Astrocyte of the hippocampus (primary cell): Measurements from ENCODE around the gene RASL11B.
"Not testable (repeated sequence)": the region's sequence is repeated elsewhere in the genome, so short reads cannot be mapped to it uniquely, and the experiment has no call there.

Source experiments
- DNase-seq: peaks from one replicate; pipeline ENCODE4 v3.0.0; 2011; ENCODE audit warnings: low read depth, low spot score

The RASL11B gene, protein sequence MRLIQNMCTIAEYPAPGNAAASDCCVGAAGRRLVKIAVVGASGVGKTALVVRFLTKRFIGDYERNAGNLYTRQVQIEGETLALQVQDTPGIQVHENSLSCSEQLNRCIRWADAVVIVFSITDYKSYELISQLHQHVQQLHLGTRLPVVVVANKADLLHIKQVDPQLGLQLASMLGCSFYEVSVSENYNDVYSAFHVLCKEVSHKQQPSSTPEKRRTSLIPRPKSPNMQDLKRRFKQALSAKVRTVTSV

DNA sequence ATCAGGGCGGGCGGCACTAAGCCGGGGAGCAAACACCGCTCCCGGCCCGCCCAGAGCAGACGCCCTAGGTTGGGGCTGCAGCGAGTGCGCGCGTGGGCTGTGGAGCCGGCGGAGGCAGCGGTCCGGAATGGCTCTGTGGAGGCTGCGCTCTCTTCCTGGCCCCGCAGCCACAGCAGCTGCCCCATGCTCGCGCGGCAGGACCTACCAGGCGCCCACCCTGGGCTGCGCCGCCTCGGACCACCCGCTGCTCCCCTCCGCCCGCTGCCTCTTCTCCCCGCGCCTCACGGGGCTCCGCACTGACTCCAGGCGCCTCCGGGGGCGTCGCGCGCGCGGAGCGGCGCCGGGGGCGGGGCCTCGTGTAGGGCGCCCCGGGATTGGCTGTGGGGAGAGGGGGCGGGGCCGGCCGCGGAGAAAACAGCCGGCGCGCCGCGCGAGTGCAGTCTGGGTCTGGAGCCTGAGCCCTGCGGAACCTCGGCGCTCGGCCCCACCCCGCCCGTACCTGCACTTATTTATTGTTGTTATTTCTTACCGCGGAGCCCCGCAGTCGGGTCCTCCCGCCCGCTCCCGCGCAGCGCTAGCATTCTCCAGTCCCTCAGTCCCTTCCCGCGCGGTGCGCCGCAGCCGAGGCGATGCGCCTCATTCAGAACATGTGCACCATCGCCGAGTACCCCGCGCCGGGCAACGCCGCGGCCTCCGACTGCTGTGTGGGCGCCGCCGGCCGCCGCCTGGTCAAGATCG is at the start of gene RASL11B:
Gene RASL11B (plus strand): TSS at position 439 of the 738 bp plus-strand sequence. CDS start 191 bp downstream, at position 630.
- peak; percentile 92 for DNase-seq

DNA sequence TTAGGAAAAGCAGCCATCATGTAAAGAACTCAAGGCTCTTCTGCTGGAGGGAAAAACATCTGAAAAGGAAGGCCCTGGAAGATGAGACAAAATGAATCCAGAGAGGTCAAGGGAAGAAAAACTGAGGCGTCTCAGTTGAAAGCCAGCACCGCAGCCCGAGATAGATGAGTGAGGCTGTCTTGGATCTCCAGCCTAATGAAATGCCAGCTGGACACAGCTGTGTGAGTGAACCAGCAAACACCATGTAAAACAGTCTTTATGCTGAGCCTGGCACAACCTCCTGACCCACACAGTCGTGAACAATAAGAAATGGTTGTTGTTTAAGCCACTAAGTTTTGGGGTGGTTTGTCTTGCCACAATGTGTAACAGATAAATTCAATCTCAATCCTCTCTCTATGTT is 48.6 kb upstream of the RASL11B start:
- DNase-seq, result no peak

DNA sequence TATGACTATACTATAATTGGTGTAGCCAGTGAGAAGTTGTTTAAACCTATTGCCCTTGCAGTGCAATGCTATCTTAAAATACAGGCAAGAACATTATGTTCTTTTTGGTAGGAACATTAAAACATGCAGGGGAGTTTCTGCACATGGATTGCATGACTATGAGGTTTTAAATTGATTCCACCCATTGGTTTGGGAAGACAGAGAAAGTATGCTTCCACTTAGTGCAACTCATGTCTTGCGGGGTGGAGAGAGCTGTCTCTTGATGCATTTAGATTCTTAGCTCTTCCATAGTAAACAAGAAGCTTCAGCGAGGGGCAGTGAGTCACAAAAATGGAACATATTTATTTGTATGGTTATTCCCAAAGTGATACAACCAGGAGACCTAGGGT is 39.5 kb upstream of the RASL11B start:
- DNase-seq, result no peak

DNA sequence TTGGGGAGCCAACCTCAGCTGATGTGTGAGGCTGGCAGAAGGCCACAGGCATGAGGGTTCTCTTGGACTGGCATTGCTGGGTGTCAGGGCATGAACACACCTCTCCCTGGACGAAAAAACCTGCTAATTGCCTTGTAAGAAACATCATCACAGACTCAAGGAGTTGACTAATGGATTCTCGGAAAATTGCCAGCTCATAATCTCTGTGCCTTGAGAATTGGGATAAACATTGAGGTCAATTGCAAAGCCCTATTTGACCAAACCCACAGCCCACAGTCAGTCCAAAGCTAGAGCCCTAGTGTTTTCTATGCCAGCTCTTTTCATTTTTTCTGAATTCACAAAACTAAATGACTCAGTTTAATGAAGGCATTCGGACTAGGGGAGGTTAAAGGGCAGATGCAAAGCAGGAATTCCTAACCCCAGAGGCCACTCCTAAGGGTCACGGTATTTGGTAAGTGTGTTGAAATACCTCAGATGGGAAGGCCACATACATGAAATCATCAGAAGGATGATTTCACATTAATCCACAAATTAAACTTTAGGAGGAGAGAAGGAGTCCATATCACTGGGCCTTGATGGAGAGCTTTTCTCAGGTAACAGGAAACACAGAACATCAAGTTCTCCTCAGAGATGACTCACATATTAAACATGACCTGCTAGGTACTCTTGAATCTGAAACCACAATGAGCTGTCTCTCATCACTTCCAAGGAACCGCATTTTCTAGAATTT is 39.0 kb upstream of the RASL11B start:
- peak; percentile 86 for DNase-seq

DNA sequence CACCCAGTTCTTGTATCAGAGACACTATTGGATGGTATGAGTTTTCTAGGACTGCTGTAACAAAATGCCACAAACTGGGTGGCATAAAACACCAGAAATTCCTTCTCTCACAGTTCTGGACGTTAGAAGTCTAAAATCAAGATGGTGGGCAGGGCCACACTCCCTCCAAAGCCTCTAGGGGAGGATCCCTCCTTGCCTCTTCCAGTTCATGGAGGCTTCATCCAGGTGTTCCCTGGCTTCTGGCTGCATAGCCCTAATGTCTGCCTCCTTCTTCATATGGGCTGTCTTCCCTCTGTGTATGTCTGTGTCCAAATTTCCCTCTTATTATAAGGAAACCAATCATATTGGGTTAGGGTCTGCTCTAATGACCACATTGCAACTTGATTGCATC is 38.4 kb upstream of the RASL11B start:
- DNase-seq, result no peak

DNA sequence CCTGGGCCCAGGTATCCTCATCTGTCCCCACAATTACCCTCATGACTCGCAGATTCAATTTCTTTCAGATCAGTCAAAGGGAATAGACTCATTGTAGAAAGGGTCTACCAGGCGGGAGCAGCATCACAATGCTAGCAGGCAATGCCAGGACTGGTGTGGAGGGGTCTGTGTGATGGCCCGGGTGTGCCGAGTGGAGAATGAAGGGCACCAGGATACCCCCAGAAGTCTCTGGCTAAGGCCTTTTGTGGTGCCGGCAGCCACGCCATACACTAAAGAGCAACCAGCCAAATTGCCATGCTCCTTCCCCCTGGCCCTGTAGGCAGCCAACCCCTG is 37.9 kb upstream of the RASL11B start:
- DNase-seq, result no peak

DNA sequence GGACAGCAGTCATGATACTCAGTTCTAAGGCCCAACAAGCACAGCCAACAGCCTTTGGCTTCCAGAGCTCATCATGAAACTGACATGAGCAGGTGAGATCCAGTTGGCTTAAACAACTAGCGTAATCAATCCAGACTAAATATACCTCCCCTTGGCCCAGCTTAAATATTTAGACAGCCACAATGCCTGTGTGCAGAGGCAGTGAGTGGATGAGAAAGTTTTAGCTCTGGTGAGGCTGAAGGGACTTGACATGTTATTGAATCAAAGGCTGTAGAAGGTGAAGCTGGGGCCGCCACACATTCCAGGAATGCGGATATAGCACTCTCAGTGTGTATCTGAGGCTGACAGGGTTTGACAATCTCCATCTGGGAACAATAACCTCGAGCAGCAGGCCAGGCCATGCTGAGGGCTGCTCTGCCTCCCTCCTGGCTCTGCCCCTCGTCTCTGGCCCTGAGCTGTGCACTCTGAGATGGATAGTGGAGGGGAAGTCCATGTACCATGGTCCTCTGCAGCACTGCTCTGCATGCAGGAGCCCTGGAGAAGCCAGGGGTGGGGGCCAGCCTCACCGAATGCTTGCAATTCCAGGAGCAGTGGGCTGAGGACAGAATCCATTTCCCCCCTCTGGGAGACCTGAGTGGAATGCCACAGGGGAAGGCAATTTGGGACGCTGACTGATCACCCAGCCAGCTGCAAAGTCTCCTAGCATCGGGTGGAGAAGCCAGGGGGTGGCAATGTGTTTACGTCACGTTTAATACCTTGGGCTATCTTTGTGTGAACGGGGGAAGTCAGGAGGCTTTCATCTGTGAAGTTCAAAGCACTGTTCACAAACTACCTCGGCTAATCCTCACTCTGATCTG is 37.3 kb upstream of the RASL11B start:
- DNase-seq, result peak; percentile 75

DNA sequence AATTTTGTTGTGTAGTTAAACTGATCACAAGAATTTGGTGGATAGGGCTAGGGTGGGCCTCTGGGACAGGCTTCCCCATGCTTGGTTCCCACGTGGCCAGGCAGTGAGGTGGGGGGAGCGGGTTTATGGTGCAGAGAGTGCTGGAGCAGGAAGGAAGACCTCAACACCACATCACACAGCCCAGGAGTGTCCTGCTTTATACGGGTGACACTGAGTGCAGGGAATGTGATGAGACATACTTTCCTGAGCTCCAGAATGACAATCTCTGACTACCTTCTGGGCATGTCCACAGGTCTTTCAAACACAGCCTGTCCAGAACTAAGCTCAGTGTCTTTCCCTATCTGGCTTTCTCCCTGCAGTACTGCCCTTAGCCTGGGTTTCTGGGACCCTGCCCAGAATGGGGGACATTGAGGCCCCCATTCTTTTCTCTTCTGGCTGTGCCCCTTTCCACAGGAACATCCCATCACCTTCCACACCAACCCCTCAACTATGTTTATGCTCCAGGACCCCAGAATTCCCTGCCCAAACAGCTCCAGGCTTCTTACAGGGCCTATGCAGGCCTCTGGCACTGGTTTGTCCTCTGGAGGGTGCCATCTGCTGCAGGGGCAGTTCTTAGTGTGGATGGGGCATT is 36.5 kb upstream of the RASL11B start:
- DNase-seq, result no peak

DNA sequence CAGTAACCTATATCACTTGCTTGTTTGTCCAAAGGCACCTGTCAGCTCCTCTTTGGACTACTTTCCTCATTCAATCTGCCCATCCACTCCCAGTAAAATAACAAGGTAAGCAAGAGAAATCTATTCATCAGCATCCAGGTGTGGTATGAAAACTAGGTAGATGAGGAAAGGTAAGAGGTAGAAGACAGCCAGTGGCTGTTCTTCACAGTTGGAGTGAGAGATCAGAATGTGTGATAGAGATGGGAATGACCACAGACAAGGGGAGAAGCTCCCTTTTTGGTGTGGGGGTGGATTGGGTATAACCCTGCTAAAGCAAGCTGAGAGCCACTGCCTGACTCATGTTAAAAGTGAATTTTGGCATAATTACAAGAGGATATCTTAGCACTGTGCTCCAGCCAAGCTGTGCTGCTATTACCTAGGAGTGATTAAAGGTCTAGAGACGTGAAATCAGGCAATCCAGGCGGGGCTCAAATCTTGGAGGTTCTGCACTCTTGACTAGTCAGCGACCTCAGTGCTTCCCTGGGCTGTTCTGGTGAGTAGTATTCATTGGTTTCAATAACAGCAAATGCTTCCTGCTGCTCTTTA is 28.1 kb upstream of the RASL11B start:
- peak; percentile 43 for DNase-seq

DNA sequence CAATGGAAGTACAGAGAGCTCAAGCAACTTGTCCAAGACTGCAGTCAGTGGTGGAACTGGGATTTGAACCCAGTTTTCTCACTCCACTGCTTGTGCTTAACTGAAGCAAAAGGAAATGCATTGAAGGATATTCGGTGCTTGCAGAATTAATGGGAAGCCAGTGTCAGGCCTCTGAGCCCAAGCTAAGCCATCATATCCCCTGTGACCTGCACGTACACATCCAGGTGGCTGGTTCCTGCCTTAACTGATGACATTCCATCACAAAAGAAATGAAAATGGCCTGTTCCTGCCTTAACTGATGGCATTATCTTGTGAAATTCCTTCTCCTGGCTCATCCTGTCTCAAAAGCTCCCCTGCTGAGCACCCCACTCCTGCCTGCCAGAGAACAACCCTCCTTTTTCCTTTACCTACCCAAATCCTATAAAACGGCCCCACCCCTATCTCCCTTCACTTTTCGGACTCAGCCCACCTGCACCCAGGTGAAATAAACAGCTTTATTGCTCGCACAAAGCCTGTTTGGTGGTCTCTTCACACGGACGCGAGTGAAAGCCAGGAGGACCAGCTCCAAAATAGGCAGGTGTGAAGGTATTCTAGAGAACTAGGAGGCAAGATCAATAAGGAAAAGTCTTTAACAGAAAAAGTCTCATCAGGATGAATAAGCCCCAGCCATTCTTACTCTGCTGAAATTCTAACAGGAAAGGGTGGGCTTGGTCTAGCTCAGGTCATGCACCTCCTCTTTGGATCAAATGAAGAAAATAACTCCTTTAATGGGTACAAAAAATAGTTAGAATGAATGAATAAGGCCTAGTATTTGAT is 27.3 kb upstream of the RASL11B start:
- not testable (repeated sequence) for DNase-seq

DNA sequence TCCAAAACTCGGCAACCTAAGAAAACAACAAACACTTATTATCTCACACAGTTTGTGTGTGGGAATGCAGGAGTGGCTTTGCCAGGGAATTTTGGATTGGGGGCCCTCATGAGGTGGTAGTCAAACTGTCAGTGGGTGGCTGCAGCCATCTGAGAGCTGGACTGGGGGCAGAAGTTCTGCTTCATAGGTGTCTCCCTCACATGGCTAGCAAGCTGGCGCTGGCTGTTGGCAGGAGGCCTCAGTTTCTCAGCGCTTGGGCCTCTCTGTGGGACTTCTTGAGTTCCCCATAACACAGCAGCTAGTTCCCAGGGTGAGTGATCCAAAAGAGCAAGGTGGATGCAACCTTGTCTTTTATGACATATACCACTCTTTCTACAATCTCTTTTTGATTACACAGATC is 26.0 kb upstream of the RASL11B start:
- DNase-seq, result no peak

DNA sequence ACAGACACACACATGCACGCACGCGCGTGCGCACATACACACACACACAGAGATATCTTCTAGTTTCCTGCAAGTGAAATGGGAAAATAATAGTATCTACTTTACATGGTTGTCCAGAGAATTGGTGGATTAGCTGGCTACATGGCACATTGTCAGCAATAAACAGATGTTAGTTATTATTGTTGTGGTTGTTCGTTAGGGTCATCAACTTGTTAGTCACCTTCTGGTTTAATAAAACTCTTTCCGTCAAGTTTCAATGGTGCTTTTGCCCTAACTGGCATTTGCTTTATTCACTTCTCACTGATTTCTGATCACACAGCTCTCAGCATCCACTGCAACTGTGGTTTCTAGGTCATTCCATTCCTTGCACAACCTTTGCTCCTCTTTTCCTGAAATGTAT is 25.4 kb upstream of the RASL11B start:
- no peak for DNase-seq

DNA sequence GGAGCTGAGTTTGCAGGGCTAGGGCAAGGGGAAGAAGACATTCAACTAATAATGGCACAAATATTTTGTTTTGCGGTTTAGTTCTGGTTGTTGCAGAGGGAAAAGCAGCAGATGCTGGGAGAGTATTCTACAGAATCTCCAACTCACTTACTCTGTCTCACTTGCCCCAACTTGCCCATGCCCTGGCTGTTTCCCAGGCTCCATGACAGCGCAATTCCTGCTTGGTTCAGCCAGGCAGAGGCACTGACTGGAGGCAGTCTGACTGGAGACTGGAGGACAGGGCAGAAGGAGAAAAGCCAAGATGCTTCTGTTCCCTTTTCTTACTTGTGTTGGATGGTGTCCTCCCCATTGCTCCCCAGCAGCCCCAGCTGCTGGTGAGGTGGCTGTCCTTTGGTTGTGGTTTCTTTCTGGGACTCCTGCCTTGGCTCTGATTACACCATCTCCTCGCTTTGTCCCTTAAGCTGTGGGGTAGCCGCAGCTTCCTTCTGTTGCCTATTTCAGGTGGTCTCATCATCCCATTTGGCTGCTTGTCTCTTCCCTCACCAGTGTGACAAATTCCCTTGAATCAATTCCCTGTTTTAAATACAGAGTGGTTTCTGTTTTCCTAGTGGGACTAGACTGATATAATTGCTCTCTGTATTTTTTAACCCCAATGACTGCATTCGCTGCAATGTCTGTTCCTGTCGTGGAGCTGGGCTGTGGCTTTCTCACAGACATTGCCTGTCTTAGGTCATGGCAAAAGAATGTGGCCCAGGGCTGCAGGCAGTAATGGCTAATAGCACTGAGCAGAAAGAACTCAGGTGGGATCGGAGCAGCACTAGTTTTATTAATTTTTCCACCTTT is 24.2 kb upstream of the RASL11B start:
- peak; percentile 92 for DNase-seq

DNA sequence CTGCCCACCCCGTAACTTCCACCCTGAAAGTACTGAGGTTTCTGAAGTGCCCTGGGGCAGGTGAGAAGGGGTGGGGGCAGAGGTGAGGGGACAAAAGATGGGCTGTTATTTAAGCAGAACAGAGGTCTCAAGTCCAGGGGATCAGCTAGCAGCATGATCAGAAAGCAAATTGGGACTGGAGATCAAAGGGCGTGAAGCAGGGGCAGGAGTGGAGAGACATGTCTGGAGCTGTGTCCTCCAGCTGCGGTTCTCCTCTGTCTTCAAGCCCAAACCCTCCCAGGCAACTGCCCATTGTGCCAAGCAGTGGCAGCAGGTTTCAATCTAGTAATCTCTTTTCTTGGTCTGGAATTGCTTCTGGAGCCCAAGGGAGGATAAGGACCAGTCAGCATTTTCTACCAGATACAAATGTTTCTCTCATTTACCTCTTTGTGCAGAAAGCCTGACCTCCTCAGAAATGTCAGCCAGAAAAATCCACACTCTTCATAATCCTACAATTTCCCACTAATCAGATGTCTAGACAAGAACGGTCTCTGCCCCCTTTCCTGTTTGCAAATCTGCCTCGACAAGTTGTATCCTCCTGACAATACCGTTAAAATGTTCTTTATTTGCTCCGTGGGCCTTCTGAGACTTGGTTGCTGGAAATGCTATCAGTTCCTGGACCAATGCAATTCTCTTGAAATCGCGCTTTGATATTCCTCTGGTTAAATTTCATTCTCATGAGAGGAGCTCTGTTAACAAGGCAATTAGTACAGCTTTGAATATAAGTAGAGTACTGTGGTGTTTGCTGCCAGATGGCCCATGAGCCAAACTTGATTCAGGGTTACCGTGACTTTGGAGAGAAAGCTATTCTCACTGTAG is 23.2 kb upstream of the RASL11B start:
- DNase-seq, result peak; percentile 37

DNA sequence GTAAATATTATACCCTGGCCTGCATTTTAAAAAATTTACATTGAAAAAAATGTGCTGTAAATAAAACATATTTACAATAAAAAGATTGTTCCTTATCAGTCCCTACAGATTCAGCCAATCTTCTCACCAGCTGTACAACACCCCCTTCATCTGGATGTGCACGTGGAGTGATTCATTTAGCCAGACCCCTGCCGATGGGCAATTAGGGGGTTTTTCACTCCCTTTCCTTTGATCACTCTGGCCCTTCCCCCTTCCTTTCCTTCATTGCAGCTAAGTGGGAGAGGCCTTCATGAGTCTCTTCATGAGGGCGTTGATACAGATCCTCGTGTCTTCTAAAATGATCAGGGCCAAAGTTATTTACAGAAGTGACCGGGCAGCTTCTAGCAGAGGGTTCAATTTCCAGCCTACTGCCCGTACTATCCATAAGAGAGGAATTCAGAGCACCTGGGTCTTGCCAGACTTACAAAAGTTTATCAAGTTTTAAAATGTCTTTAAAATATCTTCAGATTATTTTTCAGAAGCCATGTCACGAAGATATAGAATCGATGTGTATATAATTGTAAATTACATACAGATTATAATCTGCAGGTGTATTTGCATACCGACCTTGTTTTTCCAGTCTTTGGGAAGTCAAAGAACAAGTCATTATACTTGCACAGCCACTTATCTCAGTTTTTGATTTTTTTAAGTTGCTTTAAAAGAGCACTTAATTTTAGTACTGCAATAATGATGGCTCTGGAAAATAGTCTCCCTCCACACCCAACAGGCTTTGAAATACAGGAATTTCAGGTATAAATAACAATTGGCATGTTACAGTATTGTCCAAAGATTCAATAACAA is 21.4 kb upstream of the RASL11B start:
- no peak for DNase-seq

DNA sequence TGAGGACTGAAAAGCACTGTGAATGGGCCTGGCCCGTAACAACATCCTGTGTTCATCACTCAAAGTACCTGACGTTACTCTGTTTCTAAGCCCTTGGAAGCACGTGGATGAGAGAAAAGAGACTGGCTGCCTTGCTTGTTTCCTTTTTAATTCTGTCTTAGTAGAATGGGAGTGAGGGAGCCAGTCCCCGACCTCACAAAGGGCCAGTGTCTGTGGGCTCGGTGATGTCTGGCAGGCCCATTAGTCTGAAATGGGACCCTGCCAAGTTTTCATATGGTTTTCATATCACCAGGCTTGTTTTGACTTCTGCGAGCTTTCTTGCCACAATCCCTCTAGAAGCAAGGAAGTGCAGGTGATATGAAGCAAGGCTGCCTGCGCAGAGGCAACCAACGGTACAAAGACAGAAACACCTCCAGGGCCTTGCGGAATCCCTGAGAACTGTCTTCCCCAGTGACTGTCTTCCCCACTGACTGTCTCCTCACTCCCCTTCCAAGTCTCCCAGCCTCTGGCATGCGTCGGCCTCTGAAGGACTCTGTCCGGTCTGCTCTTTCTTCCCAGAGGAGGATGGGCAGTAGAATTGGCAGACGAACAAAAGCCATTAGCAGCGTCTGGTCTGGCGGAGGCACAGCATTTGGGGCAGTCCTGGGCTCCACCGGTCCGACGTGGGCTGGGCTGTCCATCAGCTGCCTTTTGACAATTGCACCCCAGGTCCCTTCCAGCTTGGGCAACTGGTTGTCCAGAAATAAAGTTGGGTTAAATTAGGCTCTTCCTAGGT is 20.2 kb upstream of the RASL11B start:
- DNase-seq, result peak; percentile 79

DNA sequence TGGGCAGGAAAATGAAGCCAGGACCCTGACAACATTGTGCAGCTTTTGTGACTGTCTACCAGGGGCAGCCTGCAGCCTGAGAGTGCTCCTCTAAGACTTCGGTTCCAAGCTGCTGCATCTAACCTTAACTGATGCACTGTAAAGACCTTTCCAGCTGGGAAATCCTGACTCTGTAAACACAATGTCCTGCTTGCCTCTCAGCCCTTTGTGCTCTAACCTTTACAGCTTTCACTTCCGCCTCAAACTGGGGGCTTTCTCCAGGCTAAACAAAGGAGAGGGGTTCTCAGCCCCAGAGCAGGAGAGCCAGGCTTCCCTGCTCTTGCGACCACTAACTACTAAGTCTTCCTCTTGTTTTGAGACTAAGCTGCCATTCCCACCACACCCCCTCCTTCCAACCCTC is 19.3 kb upstream of the RASL11B start:
- DNase-seq, result no peak
